NCI-H345 treated with DMSO at 0.1 percent for 48 hours (cell line): ENCODE results near the gene NRCAM.
"Not testable (repeated sequence)": the region's sequence is repeated elsewhere in the genome, so short reads cannot be mapped to it uniquely, and the experiment has no call there.

Experiments
- DNase-seq: peaks from one replicate; lab custom pipeline; 2025; ENCODE audit not compliant: unreplicated experiment; lab: John Stamatoyannopoulos, UW

The NRCAM gene

GRCh38 chr7:108455998-108456677 is at the start of gene NRCAM:
Gene NRCAM, minus strand, starts transcription at chr7:108456436. Its CDS starts 216,372 bp downstream, at chr7:108240064.
- peak; percentile 77 for DNase-seq

- DNase-seq, result not testable (repeated sequence)
Measured at GRCh38 chr7:108504576-108504975, 48.3 kb upstream of the NRCAM start.

- DNase-seq, result no peak
Measured at GRCh38 chr7:108503112-108504026, 47.1 kb upstream of the NRCAM start.

GRCh38 chr7:108499566-108499965 is 43.3 kb upstream of the NRCAM start:
- DNase-seq, result no peak

- DNase-seq, result no peak
Measured at GRCh38 chr7:108498481-108498880, 42.2 kb upstream of the NRCAM start.

- DNase-seq, result peak; percentile 26
Measured at GRCh38 chr7:108497082-108497725, 41.0 kb upstream of the NRCAM start.

GRCh38 chr7:108492742-108493141 is 36.5 kb upstream of the NRCAM start:
- DNase-seq, result no peak

GRCh38 chr7:108488768-108489538 is 32.7 kb upstream of the NRCAM start:
- no peak for DNase-seq

GRCh38 chr7:108487646-108488045 is 31.4 kb upstream of the NRCAM start:
- no peak for DNase-seq

GRCh38 chr7:108486291-108486966 is 30.2 kb upstream of the NRCAM start:
- DNase-seq, result no peak

GRCh38 chr7:108484137-108484536 is 27.9 kb upstream of the NRCAM start:
- DNase-seq, result no peak

GRCh38 chr7:108480311-108480710 is 24.1 kb upstream of the NRCAM start:
- no peak for DNase-seq

- no peak for DNase-seq
Measured at GRCh38 chr7:108479751-108480150, 23.5 kb upstream of the NRCAM start.

- DNase-seq, result no peak
Measured at GRCh38 chr7:108479118-108479517, 22.9 kb upstream of the NRCAM start.

GRCh38 chr7:108468246-108468645 is 12.0 kb upstream of the NRCAM start:
- DNase-seq, result no peak

- no peak for DNase-seq
Measured at GRCh38 chr7:108467391-108467790, 11.2 kb upstream of the NRCAM start.

- not testable (repeated sequence) for DNase-seq
Measured at GRCh38 chr7:108466322-108466721, 10.1 kb upstream of the NRCAM start.

- DNase-seq, result no peak
Measured at GRCh38 chr7:108464743-108465142, 8.5 kb upstream of the NRCAM start.

- no peak for DNase-seq
Measured at GRCh38 chr7:108463613-108464012, 7.4 kb upstream of the NRCAM start.

- no peak for DNase-seq
Measured at GRCh38 chr7:108461840-108462239, 5.6 kb upstream of the NRCAM start.
